Brain microvascular endothelial cell (primary cell): ENCODE measurements around the gene ARG2.
"Not testable (repeated sequence)": the region's sequence is repeated elsewhere in the genome, so short reads cannot be mapped to it uniquely, and the experiment has no call there.

ENCODE experiments used
- DNase-seq: peaks from one replicate; pipeline ENCODE4 v3.0.0-alpha.2; 2020
- H3K27ac ChIP-seq: fragments of 250-450 bp; sonication (Bioruptor Pico); 2 replicates; pipeline ENCODE4 v1.5.1; 2020; ENCODE audit warnings: mild to moderate bottlenecking, moderate library complexity
- H3K27me3 ChIP-seq: fragments of 250-450 bp; sonication (Bioruptor Pico); replicated peaks from 2 replicates; pipeline ENCODE4 v1.5.1; 2020; ENCODE audit warnings: mild to moderate bottlenecking
- H3K36me3 ChIP-seq: fragments of 250-450 bp; sonication (Bioruptor Pico); replicated peaks from 2 replicates; pipeline ENCODE4 v1.5.1; 2020; ENCODE audit warnings: mild to moderate bottlenecking
- H3K4me3 ChIP-seq: 2 replicates; pipeline ENCODE4 v1.5.1; 2011; ENCODE audit warnings: low read depth, mild to moderate bottlenecking, control low read depth, low read length, moderate library complexity
- CTCF ChIP-seq: IDR thresholded peaks from 2 replicates; pipeline ENCODE4 v1.5.1; 2011; ENCODE audit warnings: low read depth, mild to moderate bottlenecking, moderate library complexity, low read length, control low read depth, inconsistent platforms; ENCODE audit errors: missing control alignments
- in situ Hi-C: cut with HindIII; loops from 2 replicates; pipeline ENCODE4 v1.10.0; 2017; ENCODE audit warnings: low sequenced_read_pairs, low pct_ligation_motif_present

Gene ARG2

GRCh38 chr14:67595392-67595791 lies 24.3 kb upstream of the ARG2 start:
- no peaks in the 10 kb centered on the region for H3K36me3 ChIP-seq
- no peak overlapping the region for H3K4me3 ChIP-seq
- no peak for TF ChIP-seq CTCF
- H3K27me3 ChIP-seq: no peaks in the 10 kb centered on the region
- no peak overlapping the region for H3K27ac ChIP-seq
- in situ Hi-C loops: no loop called here
- DNase-seq: no peak

- peak; percentile 54 for TF ChIP-seq CTCF
- DNase-seq: peak; percentile 77
- Histone ChIP-seq H3K27ac (peak within 1 kb of the TSS; percentile 27), H3K36me3 (no peaks in the 10 kb centered on the region), H3K27me3 (no peaks in the 10 kb centered on the region), H3K4me3 (peak within 1 kb of the TSS; percentile 86)
- in situ Hi-C loops: no loop called here
Measured at GRCh38 chr14:67599698-67600561, 19.8 kb upstream of the ARG2 start, which contains the start of gene PIGH. TSS of gene PIGH (minus strand) at chr14:67600268. CDS start at chr14:67600203, 65 bp downstream.

GRCh38 chr14:67600562-67600974 lies 19.2 kb upstream of the ARG2 start:
- H3K4me3 ChIP-seq: peak overlapping the region; percentile 86
- DNase-seq, in situ Hi-C loops: not testable (repeated sequence)

GRCh38 chr14:67602076-67602475 lies 17.6 kb upstream of the ARG2 start:
- no peak overlapping the region for H3K4me3 ChIP-seq
- H3K27me3 ChIP-seq: no peaks in the 10 kb centered on the region
- H3K27ac ChIP-seq: no peak overlapping the region
- TF ChIP-seq CTCF: no peak
- in situ Hi-C loops: no loop called here
- no peaks in the 10 kb centered on the region for H3K36me3 ChIP-seq
- DNase-seq: no peak

More at GRCh38 chr14:67600562-67600974, 19.2 kb upstream of the ARG2 start:
- H3K27ac ChIP-seq: peak overlapping the region; percentile 27
- not testable (repeated sequence) for H3K27me3 ChIP-seq, H3K36me3 ChIP-seq

GRCh38 chr14:67602995-67603545 lies 16.6 kb upstream of the ARG2 start:
- Histone ChIP-seq H3K27ac (no peak overlapping the region), H3K36me3 (no peaks in the 10 kb centered on the region), H3K27me3 (no peaks in the 10 kb centered on the region), H3K4me3 (no peak overlapping the region)
- in situ Hi-C loops: no loop called here
- no peak for TF ChIP-seq CTCF
- DNase-seq: no peak

- in situ Hi-C loops: no loop called here
- TF ChIP-seq CTCF: no peak
Measured at GRCh38 chr14:67607646-67608045, 12.1 kb upstream of the ARG2 start.

More at GRCh38 chr14:67607646-67608045, 12.1 kb upstream of the ARG2 start:
- no peak overlapping the region for H3K4me3 ChIP-seq
- no peak for DNase-seq
- no peaks in the 10 kb centered on the region for H3K27me3 ChIP-seq
- no peak overlapping the region for H3K27ac ChIP-seq
- no peaks in the 10 kb centered on the region for H3K36me3 ChIP-seq
